HG03439 (cell line): ENCODE results near the gene NOL4L.
"Not testable (repeated sequence)": the region's sequence is repeated elsewhere in the genome, so short reads cannot be mapped to it uniquely, and the experiment has no call there.

Experiments
- ATAC-seq: cut with Tn5 transposase; IDR thresholded peaks from one replicate; pipeline ENCODE4 v1.9.1; 2021; ENCODE audit warnings: mild to moderate bottlenecking, moderate library complexity; ENCODE audit not compliant: unreplicated experiment

Gene NOL4L

DNA sequence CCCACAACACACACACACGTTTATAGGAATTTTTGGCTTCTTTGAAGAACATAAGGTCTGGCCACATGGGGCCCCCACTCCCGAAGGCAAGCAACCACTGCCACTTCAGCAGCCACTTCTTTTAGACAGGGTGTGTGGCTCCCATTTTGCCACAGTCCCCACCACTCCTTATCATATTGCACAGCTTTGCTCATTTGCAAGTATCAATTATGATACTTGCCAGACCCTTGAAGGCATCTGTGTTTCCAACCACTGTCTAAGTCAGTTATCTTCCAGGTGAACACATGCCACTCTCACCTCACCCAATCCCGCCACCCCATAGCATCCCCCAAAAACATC is 73.1 kb downstream of the NOL4L start:
- ATAC-seq, result no peak

DNA sequence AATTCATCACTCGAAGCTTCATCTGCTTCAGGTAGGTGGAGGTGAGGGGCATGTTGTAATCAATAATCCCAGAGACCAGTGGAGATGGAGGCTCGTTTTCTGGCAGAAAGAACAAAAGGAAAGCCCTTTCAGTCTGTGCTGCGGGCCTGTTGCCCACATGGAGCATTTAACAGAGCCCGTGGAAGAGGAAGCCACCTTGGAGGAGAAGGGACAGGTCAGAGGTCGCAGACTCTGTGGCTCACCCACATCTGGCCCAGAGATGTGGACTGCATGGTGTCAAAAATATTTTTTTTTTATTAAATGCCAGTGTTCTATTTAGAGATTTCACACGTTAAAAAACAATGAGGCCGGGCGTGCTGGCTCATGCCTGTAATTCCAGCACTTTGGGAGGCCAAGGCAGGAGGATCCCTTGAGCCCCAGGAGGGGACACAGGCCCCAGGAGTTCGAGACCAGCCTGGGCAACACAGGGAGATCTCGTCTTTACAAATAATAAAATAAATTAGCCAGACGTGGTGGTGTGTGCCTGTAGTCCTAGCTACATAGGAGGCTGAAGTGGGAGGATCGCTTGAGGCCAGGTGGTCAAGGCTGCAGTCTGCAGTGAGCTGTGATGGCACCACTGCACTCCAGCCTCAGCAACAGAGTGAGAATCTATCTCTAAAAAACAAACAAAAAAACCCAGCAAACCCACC is 73.6 kb downstream of the NOL4L start:
- ATAC-seq, result no peak

DNA sequence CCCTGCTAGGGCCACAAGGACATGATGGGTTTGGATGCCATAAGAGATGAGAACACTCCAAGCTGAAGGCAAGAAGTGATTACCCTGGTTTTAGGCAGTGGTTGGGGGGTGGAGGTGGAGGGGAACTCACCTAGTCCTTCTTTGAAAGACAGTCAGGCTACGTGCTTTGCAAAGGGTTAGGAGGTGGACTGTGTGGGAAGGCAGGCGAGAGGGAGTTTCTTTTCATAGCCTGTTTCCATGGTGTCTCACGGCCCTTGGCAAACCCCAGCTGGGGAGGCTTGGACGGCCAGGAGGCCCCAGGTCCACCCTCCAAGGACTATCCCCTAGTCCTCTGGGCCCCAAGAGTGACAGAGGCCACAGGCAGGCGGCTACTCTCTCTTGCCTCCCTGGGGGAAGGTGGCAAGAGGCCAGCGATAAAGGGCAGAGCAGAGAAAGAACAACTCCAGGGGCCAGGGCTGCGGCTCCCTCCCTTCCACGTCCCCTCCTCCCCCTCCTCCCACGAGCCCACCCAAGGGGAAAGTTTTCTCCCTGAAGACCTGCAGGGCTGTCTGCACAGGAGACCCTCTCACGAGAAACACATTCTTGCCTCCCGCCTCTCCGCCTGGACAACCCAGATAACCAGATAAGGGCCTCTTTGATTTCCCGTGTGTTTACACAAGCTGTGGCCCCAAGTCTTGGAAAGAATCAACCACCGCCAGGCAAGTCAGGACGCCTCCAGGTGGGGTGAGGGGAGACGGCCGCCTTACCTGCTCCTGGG is 74.4 kb downstream of the NOL4L start:
- ATAC-seq, result no peak

DNA sequence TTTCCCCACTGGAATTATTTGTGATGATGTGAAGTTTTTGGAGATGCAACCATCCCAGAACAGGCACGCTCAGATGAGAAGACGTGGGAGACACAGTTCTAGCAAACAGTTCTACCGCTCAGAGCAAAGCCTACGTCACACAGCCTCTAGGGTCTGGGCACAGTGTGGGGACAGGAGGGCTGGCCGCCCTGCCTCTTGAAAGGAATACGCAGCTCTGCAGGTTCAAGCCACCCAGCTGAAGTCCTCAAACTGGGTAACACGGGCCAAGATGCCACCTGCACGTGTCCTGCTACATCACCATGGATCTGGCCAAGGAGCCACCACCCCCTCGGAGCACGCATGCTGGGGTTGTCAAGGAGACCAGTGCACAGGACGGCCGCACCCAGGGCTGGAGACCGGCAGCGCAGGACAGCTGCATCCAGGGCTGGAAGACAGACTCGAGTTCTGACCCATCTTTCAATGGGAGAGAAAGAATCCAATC is 75.0 kb downstream of the NOL4L start:
- no peak for ATAC-seq

DNA sequence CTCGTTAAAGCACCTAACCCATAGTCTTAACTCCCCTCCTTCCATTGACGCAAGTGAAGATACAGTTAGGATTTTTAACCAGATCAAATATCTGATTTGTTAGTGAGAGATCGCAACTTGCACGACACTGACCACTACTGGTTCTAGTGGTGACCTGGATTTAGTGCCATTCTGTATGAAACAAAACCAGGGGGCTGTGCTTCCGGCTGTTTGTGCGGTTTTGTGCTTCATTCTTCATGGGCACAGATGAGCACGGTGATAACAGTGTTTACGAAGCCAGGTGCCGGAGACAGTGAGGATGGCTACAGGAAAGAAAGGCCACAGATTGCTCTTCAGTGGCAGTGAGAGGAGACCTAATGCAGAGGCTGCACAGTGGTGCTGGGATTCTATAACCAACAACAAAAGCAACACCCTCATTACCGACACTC is 75.5 kb downstream of the NOL4L start:
- no peak for ATAC-seq

DNA sequence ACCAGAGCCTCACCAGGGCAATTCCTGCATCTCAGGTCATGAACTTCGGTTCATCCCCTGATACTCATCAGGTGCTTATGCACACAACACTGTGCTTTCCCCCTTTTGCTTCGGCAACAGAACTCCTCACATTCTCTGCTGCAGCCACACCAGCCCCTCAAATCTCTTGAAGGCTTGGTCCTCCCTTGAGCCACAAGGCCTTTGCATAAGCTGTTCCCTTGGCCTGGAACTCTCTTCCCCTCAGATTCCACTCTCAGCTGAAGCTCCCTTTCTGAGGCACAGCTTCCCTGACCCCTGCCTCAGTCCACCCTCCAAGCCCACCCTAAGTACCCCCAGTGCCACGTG is 76.4 kb downstream of the NOL4L start:
- no peak for ATAC-seq

DNA sequence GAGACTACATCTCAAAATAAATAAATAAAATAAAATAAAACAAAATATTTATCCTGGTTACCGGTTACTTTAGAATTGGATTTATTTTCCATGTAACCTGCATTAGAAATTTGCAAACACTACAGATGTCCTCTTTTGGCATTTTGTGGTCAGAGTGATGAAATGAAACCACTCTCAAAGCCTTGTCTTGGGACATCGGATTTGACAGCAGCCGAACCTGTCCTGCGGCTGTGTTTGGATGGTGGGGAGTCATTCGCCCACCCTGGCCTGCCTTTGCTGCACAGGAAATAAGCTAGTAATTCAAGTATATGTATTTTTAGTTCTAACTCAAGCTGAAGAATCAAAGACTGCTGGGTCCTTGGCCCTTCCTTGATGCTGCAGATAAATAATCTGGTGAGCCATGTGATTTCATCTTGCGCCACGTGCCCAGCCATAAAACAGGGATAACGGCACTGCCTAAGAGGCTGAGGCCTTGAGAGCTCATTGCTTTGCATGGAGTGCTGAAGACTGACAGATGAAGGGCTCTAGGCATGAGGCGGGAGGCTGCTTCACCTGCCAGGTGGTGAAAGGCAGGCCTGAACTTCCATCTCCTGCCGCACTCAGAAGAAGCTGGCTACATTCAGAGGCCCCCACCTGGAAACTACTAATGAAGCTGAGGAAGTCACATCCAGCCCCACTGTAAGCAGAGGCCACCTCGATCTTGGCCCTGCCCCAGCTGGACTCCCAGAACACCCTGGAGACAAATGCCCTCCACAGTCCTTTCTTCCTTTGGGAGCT is 76.9 kb downstream of the NOL4L start:
- ATAC-seq, result no peak

DNA sequence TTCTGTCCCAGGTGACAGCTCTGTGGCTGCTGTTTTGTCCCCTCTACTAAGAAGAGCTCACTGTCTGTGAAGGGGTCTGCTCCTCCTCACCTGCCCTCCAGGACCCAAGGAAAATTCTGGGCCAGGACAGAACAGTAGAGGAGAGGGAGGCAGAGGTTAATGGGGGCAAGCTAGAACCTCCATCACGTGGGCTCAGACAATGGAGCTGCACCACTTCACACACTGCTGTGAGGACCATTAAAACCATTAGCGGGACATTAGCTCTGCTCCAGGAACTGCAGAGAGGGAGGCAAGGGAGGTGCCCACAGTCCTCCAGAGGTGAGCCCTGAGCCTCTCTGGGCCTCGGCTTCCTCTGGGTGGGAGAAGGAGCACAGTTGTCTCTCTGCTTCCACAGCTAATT is 78.4 kb downstream of the NOL4L start:
- no peak for ATAC-seq

DNA sequence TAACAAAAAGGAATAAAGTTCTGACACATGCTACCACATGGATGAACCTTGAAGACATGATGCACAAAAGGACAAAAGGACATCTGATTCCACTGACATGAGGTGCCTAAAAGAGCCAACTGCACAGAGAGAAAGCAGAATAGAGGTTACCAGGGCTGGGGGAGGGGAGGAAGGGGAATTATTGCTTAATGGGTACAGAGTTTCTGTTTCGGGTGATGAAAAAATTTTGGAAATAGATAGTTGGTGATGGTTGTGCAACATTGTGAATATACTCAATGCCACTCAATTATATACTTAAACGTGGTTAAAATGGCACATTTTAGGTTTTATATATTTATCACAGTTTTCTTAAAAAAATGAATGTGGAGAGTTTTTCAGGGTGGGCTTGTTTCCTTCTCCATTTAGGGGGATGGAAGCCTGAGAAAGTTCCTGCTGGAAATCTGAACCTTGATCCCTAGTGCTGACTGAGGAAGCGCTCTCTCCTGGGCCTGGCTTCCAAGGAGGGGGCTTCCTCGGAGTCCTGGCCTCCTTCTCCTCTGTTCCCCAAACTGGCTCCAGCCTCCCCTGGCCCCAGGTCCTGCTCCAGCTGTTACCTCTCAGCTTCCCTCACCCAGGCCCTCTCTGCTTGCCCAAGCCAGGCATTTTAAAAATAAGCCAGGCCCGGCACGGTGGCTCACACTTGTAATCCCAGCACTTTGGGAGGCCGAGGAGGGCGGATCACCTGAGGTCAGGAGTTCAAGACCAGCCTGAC is 79.2 kb downstream of the NOL4L start:
- ATAC-seq, result no peak

DNA sequence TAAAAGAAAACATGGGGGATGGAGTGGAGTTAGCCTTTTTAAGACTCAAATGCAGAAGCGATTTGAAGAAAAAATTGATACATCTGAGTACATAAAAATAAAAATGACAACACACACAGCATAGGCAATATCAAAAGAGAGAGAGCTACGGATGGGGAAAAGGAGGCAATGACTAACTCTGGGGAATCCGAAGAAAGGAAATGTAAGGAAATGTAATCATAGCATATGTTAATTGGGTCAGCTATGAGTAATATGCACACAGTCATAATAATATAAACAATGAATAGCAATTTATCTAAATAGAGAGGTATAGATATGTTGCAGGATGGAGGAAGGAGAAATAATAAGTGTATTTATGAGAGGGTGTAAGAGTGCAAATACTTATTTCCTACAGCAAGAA is 83.4 kb downstream of the NOL4L start:
- ATAC-seq, result no peak

DNA sequence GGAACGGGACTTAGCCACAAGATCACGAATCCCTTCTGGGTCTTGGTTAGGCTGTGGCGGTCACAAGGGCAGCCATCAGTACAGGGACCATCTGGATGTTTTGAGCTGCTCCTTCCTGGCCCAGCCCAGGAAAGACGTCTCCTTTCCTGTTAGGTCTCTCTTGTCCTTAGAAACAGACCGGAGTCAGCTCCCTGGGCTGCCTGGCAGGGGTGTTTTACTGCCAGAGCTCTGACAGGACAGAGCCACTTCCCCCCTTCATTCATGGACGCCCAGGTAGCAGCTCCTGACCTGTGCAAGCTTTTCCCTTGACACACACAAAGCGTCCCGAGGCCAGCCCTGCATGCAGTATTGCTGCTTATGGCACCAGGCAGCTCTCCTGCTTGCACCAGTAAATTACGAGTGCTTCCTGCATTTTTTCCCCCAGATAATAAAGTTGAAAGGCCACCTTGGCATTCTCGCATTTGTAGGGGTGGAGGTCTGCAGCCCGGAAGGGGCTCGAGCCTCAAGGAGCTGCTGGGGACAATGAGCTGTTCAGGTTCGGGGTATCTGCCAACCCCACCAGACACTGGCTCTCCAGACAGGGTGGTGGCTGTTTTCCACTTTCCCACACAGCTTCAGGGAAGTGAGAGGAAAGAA is 87.4 kb downstream of the NOL4L start:
- no peak for ATAC-seq

DNA sequence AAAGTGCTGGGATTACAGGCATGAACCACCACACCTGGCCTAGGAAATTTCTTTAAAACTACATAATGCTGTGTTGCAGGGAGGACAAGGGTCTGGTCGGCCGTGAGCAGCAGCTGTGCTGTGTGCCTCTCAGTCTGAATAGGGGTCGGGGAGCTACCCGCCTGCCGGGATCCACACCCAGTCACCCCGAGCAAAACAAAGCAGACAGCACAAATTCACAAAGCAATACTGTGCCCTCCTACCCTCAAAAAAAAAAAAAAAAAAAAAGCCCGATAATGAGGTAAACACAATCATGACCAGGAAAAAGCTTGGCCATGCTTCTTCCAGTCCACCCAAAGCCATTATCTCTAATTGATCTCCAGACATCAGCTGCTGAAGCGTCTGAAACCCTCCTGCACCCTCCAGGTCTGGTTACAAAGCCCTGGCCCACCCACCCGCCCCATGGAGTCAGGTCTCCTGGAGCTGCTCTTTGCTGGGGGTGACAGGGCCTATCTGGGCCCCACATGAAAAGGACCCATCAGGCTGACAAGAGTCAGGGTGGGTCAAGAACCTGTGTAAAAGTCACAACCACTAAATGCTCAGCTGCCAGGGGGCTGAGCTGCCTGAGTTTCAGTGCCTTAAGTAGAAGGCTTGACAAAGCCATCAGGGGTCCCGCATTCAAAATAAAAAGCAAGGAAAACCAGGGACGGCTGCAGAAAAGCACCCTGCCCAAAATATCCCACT is 88.2 kb downstream of the NOL4L start:
- ATAC-seq, result no peak

DNA sequence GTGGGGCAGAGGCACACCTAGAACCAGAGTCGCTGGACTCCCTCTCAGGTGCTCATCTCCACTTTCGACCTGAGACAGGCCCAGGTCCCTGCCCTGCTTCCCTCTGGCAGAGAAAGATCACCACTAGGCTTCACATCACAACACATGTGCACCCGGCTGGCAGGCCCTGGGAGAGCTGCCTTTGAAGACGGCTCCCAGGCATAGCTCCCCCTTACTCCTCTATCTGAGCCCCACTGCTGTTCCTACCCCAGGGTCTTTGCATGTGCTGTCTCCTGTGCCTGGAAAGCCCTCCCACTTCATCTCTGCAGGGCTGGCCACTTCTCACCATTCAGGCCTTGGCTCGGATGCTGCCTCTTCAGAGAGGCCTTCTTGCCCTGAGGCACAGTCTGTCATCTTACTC is 89.2 kb downstream of the NOL4L start:
- ATAC-seq, result no peak

DNA sequence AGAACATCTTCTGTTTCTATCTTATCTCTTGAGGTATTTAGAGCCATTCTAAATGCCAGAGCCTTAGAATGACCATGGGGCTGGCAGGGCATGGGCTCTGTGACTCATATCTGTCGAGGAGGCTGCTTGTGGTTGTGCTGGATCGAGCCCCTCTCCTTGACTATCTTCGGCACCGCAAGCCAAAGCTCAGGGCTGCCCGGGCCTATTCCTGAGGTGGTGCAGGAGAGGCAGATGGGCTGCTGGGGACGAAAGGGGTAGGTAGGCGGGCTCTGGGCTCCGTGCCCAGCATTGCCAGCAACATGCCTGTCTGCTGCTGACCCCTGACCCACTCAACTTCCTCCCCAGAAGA is 89.9 kb downstream of the NOL4L start:
- no peak for ATAC-seq

DNA sequence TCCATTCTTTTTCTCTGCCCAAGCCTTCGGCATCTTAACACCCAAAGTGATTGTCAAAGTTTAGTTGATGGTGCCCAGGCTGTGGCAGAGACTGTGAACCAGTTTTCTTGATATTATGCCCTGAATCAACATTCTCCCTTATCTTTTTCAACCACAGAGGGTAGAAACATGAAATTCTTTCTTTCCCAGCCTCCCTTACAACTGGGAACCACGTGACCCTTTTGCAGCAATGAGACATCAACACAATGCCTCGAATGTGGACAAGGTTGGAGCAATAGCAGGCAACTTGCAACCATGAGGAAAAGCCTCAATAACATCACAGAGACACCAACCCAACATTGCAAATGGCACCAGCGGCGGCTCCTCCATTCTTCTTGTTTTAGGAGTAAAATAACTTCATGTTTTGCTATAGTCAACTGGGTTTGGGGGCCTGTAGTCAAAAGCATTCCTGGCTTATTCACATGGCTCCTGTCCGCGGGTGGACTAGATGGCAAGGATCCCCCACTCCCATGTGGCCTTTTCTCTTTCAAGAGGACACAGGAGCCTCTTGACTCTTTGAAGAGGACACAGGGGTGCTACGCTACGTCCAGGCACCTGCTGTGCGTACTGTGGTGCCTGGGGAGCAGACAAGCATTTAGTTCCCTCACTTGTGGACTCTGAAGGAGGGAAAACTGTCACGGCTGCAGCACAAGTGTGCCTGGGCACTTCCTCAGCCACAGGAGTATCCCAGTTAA is 90.5 kb downstream of the NOL4L start:
- no peak for ATAC-seq

DNA sequence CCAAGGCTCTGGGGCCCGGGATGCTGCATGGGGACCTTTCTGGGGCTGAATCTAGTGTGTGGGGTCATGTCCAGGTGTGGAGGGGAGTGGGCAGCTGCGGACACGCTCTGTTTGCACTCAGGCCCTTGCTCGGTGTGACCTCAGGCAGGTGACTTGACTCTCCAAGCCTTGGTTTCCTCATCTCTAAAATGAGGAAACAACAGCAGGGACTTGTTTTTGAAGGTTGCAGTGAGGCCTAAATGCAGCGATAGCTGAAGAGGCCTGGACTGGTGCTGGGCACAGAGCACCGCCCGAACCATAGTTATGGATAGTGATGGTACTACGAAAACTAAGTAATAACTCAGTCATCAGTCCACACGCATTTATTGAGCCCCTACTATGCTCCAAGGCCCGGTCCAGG is 91.8 kb downstream of the NOL4L start:
- no peak for ATAC-seq

DNA sequence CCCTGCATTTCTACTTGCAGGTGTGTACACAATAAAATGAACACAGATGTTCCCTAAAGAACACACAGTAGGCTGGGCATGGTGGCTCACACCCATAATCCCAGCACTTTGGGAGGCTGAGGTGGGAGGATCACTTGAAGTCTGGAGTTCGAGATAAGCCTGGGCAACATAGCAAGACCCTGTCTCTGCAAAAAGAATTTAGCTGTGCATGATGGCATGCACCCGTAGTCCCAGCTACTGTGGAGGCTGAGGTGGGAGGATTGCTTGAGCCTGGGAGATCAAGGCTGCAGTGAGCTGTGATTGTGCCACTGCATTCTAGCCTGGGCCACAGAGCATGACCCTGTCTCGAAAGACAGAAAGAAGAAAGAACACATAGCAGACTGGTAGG is 93.4 kb downstream of the NOL4L start:
- not testable (repeated sequence) for ATAC-seq

DNA sequence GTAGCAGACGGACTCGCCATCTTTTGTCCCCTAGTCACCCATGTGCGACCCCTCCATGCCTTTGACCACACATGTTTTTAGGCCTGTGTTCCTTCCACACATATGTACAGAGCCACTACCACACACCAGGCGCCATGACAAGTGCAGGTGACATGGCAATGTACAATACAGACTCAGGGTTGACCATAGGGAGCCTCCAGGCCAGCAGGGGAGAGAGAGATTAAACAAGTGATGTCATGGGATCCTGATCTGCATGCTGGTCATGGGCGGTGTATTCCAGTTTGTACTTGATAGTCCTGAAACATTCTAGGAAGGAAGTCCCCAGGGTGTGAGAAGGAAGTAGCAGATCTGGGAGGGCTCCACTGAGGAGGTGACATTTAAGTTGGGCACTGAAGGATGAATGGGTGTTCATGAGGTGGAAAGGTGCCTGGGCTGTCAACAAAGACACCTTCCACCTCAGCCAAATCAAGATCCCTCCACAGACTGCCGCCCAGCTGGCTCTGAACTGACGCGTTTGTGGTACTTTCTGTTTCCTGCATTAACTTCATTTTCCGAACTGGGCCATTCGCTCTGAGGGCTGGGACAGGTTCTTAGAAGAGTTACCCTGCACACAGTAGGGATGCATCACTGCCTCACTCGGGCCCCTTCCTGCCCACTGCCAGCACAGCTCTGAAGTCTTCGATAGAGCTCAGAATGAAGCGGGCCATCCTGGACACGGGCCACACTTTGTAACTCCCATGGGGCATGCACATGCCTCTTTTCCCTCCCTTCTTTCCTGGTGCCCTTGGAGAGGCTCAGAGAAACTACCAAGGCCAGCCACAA is 94.0 kb downstream of the NOL4L start:
- no peak for ATAC-seq
